IPS-18c (cell line): ENCODE measurements around the gene SIGLEC6.

Source experiments
- H3K4me3 ChIP-seq: 2 replicates; pipeline ENCODE4 v1.7.0; 2013; ENCODE audit warnings: low read depth, mild to moderate bottlenecking, low read length, moderate library complexity; ENCODE audit not compliant: insufficient read depth
- H3K9me3 ChIP-seq: one replicate; pipeline ENCODE4 v1.6.1; 2013; ENCODE audit warnings: mild to moderate bottlenecking, low read length, moderate library complexity; ENCODE audit not compliant: control insufficient read depth, insufficient read depth

Gene SIGLEC6

DNA sequence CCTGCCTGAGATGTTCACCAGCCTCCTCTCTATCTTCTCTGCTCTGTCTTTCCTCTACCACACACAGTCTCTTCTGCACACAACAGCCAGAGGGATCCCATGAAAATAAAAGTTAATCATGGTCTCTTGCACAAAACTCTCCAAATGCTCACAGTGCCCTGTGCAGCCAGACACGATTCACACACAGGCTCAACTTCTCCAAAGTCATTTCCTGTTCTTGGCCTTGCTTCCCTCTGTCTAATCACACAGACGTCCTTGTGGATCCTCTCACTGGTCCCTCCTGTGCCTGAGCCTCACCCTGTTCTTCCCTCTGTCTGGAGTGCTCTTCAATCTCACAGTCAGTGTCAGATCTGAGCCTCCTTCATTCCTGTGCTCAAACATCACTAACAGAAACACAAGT lies 37.7 kb downstream of the SIGLEC6 start:
- no peak overlapping the region for H3K4me3 ChIP-seq
- no peaks in the 10 kb centered on the region for H3K9me3 ChIP-seq

DNA sequence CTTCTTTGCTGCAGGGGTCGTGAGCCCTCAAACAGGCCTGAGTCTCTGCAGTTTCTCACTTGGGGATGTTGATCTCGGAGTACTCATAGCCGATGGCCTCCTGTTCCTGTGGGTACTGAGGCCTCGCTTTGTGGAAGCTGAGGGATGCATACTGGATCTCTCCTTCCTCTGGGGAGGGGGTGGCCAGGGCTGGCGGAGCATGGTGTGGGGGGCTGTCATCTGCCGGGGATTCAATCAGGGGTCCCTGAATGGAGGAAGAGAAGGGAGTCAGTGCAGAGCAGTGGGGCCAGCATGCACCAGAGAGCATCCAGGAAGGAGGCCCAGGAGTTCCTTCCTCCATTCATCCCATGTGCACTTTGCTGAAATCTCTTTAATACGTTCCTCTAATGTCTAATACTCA lies 39.9 kb downstream of the SIGLEC6 start:
- Histone ChIP-seq H3K4me3 (no peak overlapping the region), H3K9me3 (no peaks in the 10 kb centered on the region)

GRCh38 chr19:51490676-51491075 lies 40.8 kb downstream of the SIGLEC6 start:
- Histone ChIP-seq H3K4me3 (no peak overlapping the region), H3K9me3 (no peaks in the 10 kb centered on the region)

GRCh38 chr19:51489113-51489512 lies 42.4 kb downstream of the SIGLEC6 start:
- H3K9me3 ChIP-seq: no peaks in the 10 kb centered on the region
- H3K4me3 ChIP-seq: no peak overlapping the region

DNA sequence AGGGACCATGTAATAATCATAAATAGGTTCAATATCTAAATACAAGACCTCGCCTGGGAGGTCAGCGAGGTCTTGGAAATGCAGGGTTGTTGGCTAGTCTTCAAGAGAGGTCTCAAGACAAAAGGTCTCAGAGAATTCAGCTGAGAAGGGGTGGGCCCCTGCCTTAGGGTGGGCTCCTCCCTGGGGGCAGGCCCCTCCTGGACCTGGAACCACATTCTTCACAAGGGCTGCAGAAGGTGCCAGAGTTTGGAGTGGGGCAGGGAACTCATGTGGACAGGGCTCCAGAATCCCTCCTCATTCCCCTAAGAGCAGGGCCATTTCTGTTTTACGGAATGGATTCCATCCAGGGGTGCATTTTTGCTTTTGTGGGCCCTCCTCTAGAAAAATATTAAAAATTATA lies 43.0 kb downstream of the SIGLEC6 start:
- H3K9me3 ChIP-seq: no peaks in the 10 kb centered on the region
- H3K4me3 ChIP-seq: no peak overlapping the region

GRCh38 chr19:51485960-51486660 lies 45.4 kb downstream of the SIGLEC6 start:
- H3K9me3 ChIP-seq: no peaks in the 10 kb centered on the region
- H3K4me3 ChIP-seq: no peak overlapping the region

DNA sequence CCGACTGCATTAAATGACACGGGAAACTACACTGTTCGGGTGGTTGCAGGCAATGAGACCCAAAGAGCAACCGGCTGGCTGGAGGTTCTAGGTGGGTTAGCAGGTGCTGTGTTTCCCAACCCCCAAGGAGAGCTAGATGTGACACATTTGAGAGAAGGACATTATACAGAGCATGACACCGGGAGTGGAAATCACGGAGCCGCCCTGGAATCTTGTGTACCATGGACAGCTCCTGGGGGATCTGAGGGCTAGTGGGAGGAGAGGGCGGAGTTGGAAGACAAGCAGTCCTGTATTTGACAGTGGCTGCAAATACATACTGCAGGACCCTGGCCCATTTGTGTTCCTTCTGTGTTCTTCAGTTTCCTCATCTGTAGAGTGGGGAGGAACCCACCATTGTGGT lies 50.9 kb downstream of the SIGLEC6 start:
- H3K9me3 ChIP-seq: no peaks in the 10 kb centered on the region
- no peak overlapping the region for H3K4me3 ChIP-seq

- H3K4me3 ChIP-seq: no peak overlapping the region
- no peaks in the 10 kb centered on the region for H3K9me3 ChIP-seq
These were observed 51.7 kb downstream of the SIGLEC6 start for GRCh38 chr19:51479531-51480331.

DNA sequence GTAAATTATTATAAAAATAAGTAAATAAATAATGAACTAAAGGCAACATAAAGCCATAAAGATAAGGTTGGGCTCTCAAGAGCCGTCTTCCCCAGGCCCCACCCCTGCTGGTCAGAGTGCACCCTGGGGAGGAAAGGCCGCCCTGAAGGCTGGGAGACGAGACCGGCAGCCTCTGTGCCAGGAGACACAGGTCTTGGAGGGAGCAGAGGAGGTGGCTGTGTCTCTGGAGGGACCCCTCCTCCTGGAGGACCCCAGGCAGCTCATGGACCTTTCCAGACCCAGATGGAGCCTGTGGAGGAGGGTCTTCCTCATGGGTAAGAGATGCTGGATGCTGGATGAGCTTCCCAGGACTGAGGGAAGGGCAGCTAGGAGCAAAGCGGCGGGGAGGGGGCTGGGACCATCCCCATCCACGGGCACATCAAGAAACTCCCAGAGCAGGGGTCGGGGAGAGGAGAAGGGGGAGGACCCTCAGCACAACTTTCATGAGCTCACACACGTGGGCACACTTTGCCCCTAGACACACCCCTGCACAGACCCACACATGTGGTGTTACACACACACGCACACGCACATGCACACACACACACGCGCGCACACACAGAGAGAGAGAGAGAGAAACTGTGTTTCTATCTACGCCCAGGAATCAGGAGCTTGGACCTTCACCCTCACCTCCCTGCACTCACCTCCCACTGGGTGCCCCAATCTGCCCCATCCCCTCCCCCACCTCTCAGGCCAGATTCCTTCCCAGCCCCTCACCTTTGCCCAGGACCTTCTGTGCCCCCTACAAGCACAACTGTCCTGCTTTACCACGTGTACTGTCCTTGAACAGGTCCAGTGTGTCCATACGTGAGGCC lies 52.9 kb downstream of the SIGLEC6 start, which contains the start of gene CEACAM18:
Gene CEACAM18, plus strand, starts transcription at position 159 of the 854 bp plus-strand sequence.
- Histone ChIP-seq H3K9me3 (no peaks in the 10 kb centered on the region), H3K4me3 (no peak within 1 kb of the TSS)

DNA sequence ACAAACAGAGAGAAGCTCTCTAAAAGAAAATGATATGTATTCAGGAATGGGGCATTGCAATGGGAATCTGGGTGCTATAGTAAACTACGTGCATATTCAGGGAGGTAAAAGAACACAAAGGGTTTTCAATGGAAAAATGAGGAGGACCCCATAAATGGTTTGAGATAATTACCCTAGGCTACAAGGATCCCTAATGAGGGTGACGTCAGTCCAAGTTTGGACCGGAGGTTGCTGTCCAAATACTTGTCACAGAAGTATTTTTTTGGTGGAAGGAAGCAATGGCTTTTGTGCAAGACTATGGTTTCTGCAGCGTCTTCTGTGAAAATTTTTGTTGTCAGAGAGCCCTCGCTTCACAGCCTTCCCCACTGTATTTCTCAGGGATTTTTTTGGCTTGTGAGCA lies 54.1 kb downstream of the SIGLEC6 start:
- no peak overlapping the region for H3K4me3 ChIP-seq
- H3K9me3 ChIP-seq: no peaks in the 10 kb centered on the region

DNA sequence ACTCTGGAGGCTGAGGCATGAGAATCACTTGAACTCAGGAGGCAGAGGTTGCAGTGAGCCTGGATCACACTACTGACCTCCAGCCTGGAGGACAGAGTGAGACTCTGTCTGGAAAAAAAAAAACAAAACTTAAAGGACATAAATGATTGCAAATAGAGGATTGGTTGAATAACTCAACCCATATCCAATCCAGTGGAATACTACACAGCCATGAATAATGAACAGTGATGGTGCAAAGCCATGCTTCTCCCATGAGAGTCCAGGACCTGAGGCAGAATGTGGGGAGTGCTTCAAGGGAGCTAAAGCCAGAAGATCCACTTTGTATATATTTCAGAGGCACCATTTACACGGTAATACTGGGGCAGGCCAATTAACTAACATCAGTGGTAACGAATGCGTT lies 55.3 kb downstream of the SIGLEC6 start:
- Histone ChIP-seq H3K4me3 (no peak overlapping the region), H3K9me3 (no peaks in the 10 kb centered on the region)

DNA sequence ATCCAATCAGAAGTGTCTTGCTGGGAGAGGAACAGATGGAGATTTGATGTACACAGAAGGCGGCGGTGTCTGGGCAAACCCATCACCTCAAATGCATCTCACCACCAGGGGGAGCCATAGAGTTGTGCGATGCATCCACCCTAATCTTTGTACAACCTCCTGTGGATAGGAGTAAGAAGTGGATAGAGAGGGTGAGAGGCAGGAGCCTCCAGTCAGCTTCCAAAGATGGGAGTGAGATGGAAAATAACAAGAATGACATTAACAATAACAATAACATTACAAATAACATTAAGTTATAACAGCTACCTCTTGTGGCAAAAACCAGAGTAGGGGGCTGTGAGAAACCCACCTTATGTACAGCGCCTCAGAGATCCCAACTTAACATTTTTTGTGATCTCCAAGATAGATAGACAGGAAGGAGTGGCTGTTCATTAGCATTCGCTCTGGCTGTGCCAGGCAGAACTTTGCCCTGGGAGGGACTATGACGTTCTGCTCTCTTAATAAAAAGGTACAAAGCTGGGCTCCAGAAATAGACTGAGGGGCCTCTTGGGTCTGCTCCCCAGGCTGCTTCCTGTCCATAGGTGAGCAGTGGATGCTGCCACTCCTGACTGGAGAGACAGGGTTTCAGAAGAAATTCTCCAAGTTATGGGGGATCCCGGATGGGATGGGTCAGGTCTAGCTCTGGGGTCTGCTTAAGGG lies 58.3 kb downstream of the SIGLEC6 start:
- H3K9me3 ChIP-seq: no peaks in the 10 kb centered on the region
- no peak overlapping the region for H3K4me3 ChIP-seq

DNA sequence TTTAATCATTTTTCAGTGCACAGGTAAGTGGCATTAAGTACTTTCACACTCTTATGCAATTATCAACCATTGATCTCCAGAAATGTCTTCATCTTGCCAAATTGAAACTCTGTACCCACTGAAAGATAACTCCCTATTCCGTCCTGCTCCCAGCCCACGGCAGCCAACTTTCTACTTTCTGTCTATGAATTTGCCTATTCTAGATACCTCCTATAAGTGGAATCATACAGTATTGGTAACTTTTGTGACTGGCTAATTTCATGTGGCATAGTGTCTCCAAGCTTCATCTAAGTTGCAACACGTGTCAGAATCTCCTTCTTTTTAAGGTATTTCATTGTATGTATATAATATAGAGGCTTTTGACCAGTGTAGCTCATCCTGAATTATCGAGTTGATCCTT lies 58.9 kb downstream of the SIGLEC6 start:
- H3K9me3 ChIP-seq: no peaks in the 10 kb centered on the region

DNA sequence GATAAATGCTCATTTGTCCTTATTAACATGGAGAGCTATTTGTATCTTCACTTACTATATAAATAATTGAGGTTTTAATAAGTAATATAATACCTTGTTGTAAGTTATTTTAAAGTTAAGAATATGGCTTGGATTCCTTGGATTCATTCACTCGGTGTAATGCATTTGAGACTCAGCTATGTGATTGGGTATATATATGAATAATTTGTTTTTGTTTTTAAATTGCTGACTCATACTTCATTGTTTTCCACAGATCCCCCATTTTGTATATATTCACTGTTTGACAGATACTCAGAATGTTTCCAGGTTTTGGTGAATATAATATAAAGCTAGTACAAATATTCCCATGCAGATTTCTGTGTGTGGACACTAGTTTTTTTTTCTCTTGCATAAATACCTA lies 59.9 kb downstream of the SIGLEC6 start:
- Histone ChIP-seq H3K4me3 (no peak overlapping the region), H3K9me3 (no peaks in the 10 kb centered on the region)

More for the DNA sequence above, 58.9 kb downstream of the SIGLEC6 start:
- H3K4me3 ChIP-seq: no peak overlapping the region

- Histone ChIP-seq H3K9me3 (no peaks in the 10 kb centered on the region), H3K4me3 (no peak overlapping the region)
These were observed 60.5 kb downstream of the SIGLEC6 start for GRCh38 chr19:51470966-51471365.

- H3K4me3 ChIP-seq: no peak overlapping the region
These were observed 61.8 kb downstream of the SIGLEC6 start for GRCh38 chr19:51469629-51470028.

GRCh38 chr19:51469162-51469561 lies 62.3 kb downstream of the SIGLEC6 start:
- Histone ChIP-seq H3K4me3 (no peak overlapping the region), H3K9me3 (no peaks in the 10 kb centered on the region)

More at GRCh38 chr19:51469629-51470028, 61.8 kb downstream of the SIGLEC6 start:
- no peaks in the 10 kb centered on the region for H3K9me3 ChIP-seq
